HG02981 (cell line): ENCODE measurements around the gene SLC24A3.
"Not testable (repeated sequence)": the region's sequence is repeated elsewhere in the genome, so short reads cannot be mapped to it uniquely, and the experiment has no call there.

Source experiments
- ATAC-seq: cut with Tn5 transposase; IDR thresholded peaks from one replicate; pipeline ENCODE4 v1.9.1; 2021; ENCODE audit warnings: mild to moderate bottlenecking, moderate library complexity; ENCODE audit not compliant: unreplicated experiment

Gene SLC24A3

DNA sequence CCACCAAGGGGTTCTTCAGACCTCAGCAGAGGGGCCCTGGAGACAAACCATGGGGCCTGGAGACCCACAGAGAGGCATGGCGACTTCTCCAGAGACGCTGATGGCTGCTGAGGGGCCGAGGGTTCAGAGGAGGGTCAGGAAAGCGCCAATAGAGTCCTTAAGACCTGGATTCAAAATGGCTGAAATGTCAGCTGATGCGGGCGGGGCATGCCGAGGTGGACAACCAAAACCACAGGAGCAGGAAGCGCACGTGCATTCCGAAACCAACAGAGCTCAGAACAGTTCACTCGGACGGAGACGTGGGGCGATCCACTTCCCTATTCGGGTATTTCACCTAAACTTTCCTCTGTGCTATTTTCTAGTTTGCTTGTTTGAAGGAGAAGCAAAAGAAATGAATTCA lies 445.7 kb downstream of the SLC24A3 start:
- ATAC-seq: peak; percentile 82

- no peak for ATAC-seq
These were observed 447.0 kb downstream of the SLC24A3 start for GRCh38 chr20:19659448-19659847.

DNA sequence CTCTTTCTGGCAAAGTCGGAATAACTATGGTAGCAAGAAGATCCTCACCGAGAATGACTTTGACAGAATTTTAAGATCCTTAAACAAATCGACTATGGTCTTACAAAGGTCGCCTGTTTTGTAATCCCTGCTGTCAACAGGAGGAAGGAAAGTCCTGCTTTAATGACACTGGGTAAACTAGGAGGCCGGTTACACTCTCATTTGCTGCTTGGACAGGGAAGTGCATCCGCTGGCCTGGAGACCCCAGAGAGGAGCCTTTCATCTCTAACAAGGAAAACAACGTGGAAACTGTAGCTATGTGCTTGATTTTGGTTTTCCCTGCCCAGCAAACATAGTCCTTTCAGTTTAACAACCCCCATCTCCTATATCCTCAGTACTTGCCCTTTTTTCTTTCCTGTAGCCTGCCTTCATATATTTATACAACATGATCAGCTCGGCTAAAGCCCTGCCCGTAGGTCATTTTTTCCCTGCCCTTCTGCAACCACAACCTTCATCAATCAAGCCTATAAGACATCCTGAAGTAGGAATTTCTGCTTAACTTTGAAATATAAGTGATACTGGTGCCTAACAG lies 448.5 kb downstream of the SLC24A3 start:
- ATAC-seq: no peak

- no peak for ATAC-seq
These were observed 449.5 kb downstream of the SLC24A3 start for GRCh38 chr20:19661717-19662636.

DNA sequence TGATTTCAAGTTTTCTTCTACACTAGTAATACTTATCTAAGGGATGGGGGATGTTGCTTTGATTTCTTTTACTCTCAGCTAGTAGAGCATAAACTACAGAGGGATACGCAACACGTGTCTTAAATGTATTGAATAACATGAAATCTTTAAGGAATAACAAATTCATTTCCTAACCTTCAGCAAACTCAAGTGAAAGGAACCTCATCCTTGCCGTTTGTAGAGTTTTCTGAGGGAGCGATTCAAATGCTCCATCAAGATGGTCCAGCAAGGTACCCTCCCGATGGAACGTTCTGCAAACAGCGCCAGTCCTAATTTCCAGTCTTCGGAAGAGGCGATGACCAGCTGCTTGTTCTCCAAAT lies 450.2 kb downstream of the SLC24A3 start:
- ATAC-seq: no peak

DNA sequence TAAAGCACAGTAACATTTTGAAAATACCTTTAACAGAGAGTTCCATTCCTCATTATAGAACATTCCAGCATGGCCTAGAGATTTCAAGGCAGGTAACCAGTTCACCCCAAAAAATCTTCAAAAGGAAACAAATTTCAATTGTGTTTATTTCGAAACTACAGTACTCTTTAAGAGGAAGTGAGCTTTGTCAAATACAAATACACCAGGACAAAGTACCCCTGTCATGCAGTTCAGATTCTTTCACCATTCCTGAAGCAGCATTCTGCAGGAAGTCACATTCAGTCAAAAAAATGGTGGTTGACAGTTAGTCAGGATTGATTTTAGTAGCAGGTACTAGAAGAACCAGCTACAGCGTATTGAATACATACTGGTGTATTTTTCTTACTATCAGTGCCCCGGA lies 456.0 kb downstream of the SLC24A3 start:
- ATAC-seq: no peak

GRCh38 chr20:19670829-19671228 lies 458.4 kb downstream of the SLC24A3 start:
- no peak for ATAC-seq

DNA sequence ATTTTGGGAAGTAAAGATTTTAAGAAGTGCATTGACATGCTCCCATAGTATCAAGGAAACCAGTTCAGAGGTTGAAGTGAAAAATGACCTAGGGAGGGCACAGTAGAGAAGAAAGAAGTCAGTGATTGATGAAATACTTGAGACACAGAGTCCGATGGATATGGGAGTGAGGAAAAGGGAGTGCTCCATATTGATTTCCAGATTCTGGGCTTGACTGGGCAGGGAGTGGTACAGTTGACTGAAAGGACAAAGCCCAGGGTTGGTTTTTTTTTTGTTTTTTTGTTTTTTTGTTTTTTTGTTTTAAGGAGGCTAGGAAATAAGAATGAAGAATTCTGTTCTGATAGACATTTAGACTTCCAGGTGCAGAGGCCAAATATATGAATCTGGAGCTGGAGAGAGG lies 458.9 kb downstream of the SLC24A3 start:
- ATAC-seq: no peak

DNA sequence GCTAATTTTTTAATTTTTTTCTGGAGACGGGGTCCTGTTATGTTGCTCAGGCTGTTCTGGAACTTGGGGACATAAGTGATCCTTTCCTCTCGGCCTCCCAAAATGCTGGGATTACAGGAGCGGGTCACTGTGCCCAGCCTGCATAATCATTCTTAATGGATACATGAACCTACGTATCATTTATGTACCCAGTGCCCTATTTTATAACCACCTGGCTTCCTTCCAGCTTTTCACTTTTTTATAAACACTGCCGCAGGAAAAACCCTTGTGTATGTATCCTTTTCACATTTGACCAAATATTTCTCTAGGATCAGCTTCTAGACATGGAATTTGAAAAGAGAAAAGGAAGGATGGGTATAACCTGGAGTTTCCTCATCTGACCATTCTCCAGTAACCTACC lies 460.1 kb downstream of the SLC24A3 start:
- ATAC-seq: no peak

DNA sequence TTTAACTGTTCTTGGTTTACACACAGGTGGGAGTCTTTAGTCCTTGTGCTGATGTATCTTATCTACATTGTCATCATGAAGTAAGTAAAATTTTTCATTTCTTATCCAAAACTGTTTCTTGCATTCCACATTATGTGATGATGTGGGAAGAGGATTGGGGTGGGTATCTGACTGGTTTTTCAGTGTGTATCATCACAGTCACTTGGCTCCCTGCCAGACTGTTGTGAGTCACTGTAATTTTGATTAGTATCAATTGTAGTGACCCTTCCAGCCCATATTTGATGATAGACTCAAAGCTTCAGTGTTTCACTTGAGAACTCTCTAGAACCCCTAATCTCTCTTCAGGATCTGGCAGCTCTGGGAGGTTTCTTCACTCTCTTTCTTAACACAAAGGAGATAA lies 461.1 kb downstream of the SLC24A3 start:
- no peak for ATAC-seq

DNA sequence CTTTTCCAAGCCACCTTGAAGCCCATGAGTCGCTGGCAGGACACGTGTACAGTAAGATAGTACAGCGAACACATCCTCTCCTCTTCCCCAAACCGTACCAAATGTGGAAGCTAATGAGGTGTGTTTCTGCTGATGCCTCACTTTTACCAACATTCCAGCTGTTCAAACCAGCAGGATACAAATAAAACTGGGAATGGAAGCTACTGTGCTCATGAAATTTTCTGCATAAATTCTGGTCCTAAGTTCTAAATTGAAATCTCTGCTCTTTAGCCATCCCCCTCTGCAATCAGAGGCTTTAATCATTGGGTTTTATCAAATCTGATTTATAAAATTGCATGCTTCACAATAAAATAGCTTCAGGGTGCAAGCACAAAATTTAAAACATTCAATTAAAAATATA lies 463.8 kb downstream of the SLC24A3 start:
- ATAC-seq: no peak

- ATAC-seq: no peak
These were observed 464.9 kb downstream of the SLC24A3 start for GRCh38 chr20:19677336-19677735.

GRCh38 chr20:19678591-19678990 lies 466.1 kb downstream of the SLC24A3 start:
- not testable (repeated sequence) for ATAC-seq

- ATAC-seq: no peak
These were observed 467.6 kb downstream of the SLC24A3 start for GRCh38 chr20:19679900-19680495.

DNA sequence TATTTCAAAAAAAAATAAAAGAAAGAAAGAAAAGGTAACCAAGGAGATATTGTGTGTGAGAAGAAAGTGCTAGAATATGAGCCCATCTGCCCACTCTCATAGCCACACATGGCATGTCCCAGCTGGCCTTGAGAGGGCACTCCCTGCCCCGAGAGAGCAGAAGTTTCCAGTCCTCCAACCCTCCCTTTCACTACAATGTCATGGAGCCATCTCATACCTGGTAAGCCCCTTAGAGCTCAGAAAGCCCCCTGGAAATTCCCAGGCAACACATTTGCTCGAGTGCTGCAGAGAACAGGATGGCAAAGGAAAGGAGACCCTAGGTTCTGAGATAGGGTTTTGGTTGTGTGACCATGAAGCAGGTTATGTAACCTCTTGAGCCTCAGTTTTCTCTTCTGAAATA lies 469.8 kb downstream of the SLC24A3 start:
- ATAC-seq: no peak

GRCh38 chr20:19683188-19683587 lies 470.7 kb downstream of the SLC24A3 start:
- no peak for ATAC-seq

GRCh38 chr20:19683822-19684221 lies 471.4 kb downstream of the SLC24A3 start:
- ATAC-seq: no peak

- ATAC-seq: no peak
These were observed 475.8 kb downstream of the SLC24A3 start for GRCh38 chr20:19688031-19688806.

GRCh38 chr20:19690462-19690861 lies 478.0 kb downstream of the SLC24A3 start:
- ATAC-seq: no peak

GRCh38 chr20:19691125-19691524 lies 478.7 kb downstream of the SLC24A3 start:
- ATAC-seq: no peak

DNA sequence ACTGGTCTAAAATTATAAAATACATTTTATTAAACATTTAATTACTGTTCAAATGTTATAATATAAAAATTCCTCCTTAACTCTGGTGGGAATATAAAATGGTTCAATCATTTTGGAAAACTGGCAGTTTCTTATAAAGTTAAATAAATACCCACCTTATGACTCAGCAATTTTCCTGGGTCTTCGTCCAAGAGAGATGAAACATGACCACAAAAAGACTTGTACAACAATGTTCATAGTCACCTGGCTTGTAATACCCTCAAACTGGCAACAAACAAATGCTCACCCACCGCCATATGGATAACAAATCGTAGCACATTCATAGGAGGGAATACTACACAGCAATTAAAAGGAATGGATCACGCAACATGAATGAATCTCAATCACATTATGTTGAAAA lies 479.7 kb downstream of the SLC24A3 start:
- no peak for ATAC-seq
